H9 (cell line): ENCODE results near the gene MRPL39. TPM values are rescaled to one million over a fixed set of nuclear protein-coding genes. Genes with fewer than 3 reads are reported as not detected.

Experiments used
- DNase-seq: peaks from one replicate; pipeline ENCODE4 v3.0.0-alpha.2; 2017
- H2AFZ ChIP-seq: one replicate; pipeline ENCODE4 v1.6.1; 2013; ENCODE audit warnings: mild to moderate bottlenecking, low read length, control low read depth, moderate library complexity
- H2AK5ac ChIP-seq: 2 replicates; pipeline ENCODE4 v1.6.1; 2013; ENCODE audit warnings: low read length, control low read depth, mixed read lengths; ENCODE audit not compliant: insufficient read length
- H2BK120ac ChIP-seq: one replicate; pipeline ENCODE4 v1.6.1; 2013; ENCODE audit warnings: low read depth, mild to moderate bottlenecking, low read length, control low read depth, inconsistent platforms; ENCODE audit not compliant: poor library complexity, severe bottlenecking
- H2BK12ac ChIP-seq: 2 replicates; pipeline ENCODE4 v1.6.1; 2013; ENCODE audit warnings: low read length, control low read depth, mixed read lengths, low read depth; ENCODE audit not compliant: insufficient read length
- H2BK15ac ChIP-seq: 2 replicates; pipeline ENCODE4 v1.6.1; 2013; ENCODE audit warnings: low read depth, low read length, control low read depth
- H2BK20ac ChIP-seq: one replicate; pipeline ENCODE4 v1.6.1; 2013; ENCODE audit warnings: low read depth, mild to moderate bottlenecking, low read length, control low read depth, inconsistent platforms; ENCODE audit not compliant: poor library complexity, severe bottlenecking
- H2BK5ac ChIP-seq: 2 replicates; pipeline ENCODE4 v1.6.1; 2013; ENCODE audit warnings: low read length, control low read depth, mixed read lengths; ENCODE audit not compliant: insufficient read length
- H3K14ac ChIP-seq: 2 replicates; pipeline ENCODE4 v1.6.1; 2013; ENCODE audit warnings: low read length, control low read depth; ENCODE audit not compliant: insufficient read depth
- H3K18ac ChIP-seq: 2 replicates; pipeline ENCODE4 v1.6.1; 2013; ENCODE audit warnings: low read depth, mild to moderate bottlenecking, mixed read lengths, low read length, control low read depth; ENCODE audit not compliant: insufficient read length
- H3K23ac ChIP-seq: 2 replicates; pipeline ENCODE4 v1.6.1; 2013; ENCODE audit warnings: low read length, control low read depth, mixed read lengths, low read depth; ENCODE audit not compliant: insufficient read length
- H3K23me2 ChIP-seq: 2 replicates; pipeline ENCODE4 v1.6.1; 2013; ENCODE audit warnings: low read depth, mild to moderate bottlenecking, mixed read lengths, low read length, control low read depth; ENCODE audit not compliant: insufficient read length, poor library complexity, severe bottlenecking
- H3K27ac ChIP-seq: 2 replicates; pipeline ENCODE4 v1.5.1; 2013; ENCODE audit warnings: low read length, control low read depth, mixed read lengths, low read depth; ENCODE audit not compliant: insufficient read length
- H3K27me3 ChIP-seq: 2 replicates; pipeline ENCODE4 v1.6.1; 2013; ENCODE audit warnings: low read length, control low read depth, inconsistent platforms; ENCODE audit not compliant: insufficient read depth
- H3K4ac ChIP-seq: 2 replicates; pipeline ENCODE4 v1.6.1; 2013; ENCODE audit warnings: low read depth, mild to moderate bottlenecking, control low read depth, inconsistent platforms, low read length, moderate library complexity
- H3K4me1 ChIP-seq: 2 replicates; pipeline ENCODE4 v1.6.1; 2013; ENCODE audit warnings: low read length, control low read depth, inconsistent platforms; ENCODE audit not compliant: insufficient read depth
- H3K4me2 ChIP-seq: 2 replicates; pipeline ENCODE4 v1.6.1; 2013; ENCODE audit warnings: low read length, control low read depth, mixed read lengths; ENCODE audit not compliant: insufficient read length, insufficient read depth
- H3K56ac ChIP-seq: 2 replicates; pipeline ENCODE4 v1.6.1; 2013; ENCODE audit warnings: low read depth, mild to moderate bottlenecking, mixed read lengths, low read length, control low read depth; ENCODE audit not compliant: insufficient read length
- H3K79me1 ChIP-seq: 2 replicates; pipeline ENCODE4 v1.6.1; 2013; ENCODE audit warnings: low read depth, mild to moderate bottlenecking, moderate library complexity, low read length, control low read depth, inconsistent platforms; ENCODE audit not compliant: insufficient read depth, poor library complexity, severe bottlenecking
- H3K79me2 ChIP-seq: 2 replicates; pipeline ENCODE4 v1.6.1; 2013; ENCODE audit warnings: low read length, control low read depth, inconsistent platforms; ENCODE audit not compliant: insufficient read depth
- H3K9ac ChIP-seq: 2 replicates; pipeline ENCODE4 v1.6.1; 2013; ENCODE audit warnings: low read length, control low read depth, mixed read lengths; ENCODE audit not compliant: insufficient read length; ENCODE audit errors: extremely low read depth
- H3K9me3 ChIP-seq: one replicate; pipeline ENCODE4 v1.6.1; 2013; ENCODE audit warnings: low read depth, low read length, inconsistent platforms; ENCODE audit not compliant: control insufficient read depth
- H3T11ph ChIP-seq: one replicate; pipeline ENCODE4 v1.6.1; 2013; ENCODE audit warnings: mild to moderate bottlenecking, low read length, control low read depth, inconsistent platforms
- H4K20me1 ChIP-seq: one replicate; pipeline ENCODE4 v1.6.1; 2013; ENCODE audit not compliant: control insufficient read depth, insufficient read length, insufficient read depth
- H4K5ac ChIP-seq: 2 replicates; pipeline ENCODE4 v1.6.1; 2013; ENCODE audit warnings: low read depth, mild to moderate bottlenecking, mixed read lengths, low read length, control low read depth; ENCODE audit not compliant: insufficient read length
- H4K8ac ChIP-seq: replicated peaks from 2 replicates; pipeline ENCODE4 v1.6.1; 2013; ENCODE audit warnings: low read length, control low read depth, mixed read lengths, low read depth; ENCODE audit not compliant: insufficient read length
- H4K91ac ChIP-seq: 2 replicates; pipeline ENCODE4 v1.6.1; 2013; ENCODE audit warnings: low read depth, mild to moderate bottlenecking, moderate library complexity, mixed read lengths, low read length, control low read depth; ENCODE audit not compliant: insufficient read length
- H3K27ac Mint-ChIP-seq, 3 experiments: 2 replicates in 2 of 3; 3 replicates in 1 of 3; pipeline ENCODE4 v1.8.0; 2020 to 2021; ENCODE audit warnings: mixed read lengths in 3 of 3, mild to moderate bottlenecking in 1 of 3, moderate library complexity in 1 of 3
- H3K27me3 Mint-ChIP-seq: 2 replicates; pipeline ENCODE4 v1.8.0; 2021; ENCODE audit warnings: low read depth, mild to moderate bottlenecking, moderate library complexity, mixed read lengths
- H3K36me3 Mint-ChIP-seq, 3 experiments: 2 replicates in 2 of 3; 3 replicates in 1 of 3; pipeline ENCODE4 v1.8.0; 2020 to 2021; ENCODE audit warnings: low read depth in 3 of 3, mixed read lengths in 3 of 3; ENCODE audit not compliant: insufficient read depth in 1 of 3
- H3K4me1 Mint-ChIP-seq, 2 experiments: 2 replicates each; pipeline ENCODE4 v1.8.0; 2020; ENCODE audit warnings: mixed read lengths in 2 of 2
- H3K4me3 Mint-ChIP-seq, 2 experiments: 2 replicates in 1 of 2; 3 replicates in 1 of 2; pipeline ENCODE4 v1.8.0; 2020 to 2021; ENCODE audit warnings: mild to moderate bottlenecking in 2 of 2, mixed read lengths in 2 of 2, moderate library complexity in 1 of 2
- H3K9me3 Mint-ChIP-seq, 2 experiments: 2 replicates in 1 of 2; 3 replicates in 1 of 2; pipeline ENCODE4 v1.8.0; 2020; ENCODE audit warnings: mild to moderate bottlenecking in 2 of 2, mixed read lengths in 2 of 2, moderate library complexity in 1 of 2
- CTCF ChIP-seq: fragments of 200-600 bp; sonication (generic); conservative IDR thresholded peaks from 3 replicates; pipeline ENCODE4 v1.8.0; 2021; ENCODE audit warnings: antibody characterized with exemption, mild to moderate bottlenecking
- WGBS: extraction: QIAGEN DNeasy Blood & Tissue Kit; methylation state at CpG from one replicate; pipeline ENCODE4 v1.1.7; 2013; ENCODE audit warnings: missing lambda C conversion rate, low lambda C conversion rate, mixed read lengths; ENCODE audit not compliant: insufficient read length; ENCODE audit errors: extremely low coverage; 5-methylcytosine and 5-hydroxymethylcytosine counted together
- total RNA-seq: library from RNA; stranded (reverse); gene quantifications from 2 replicates; pipeline ENCODE4 v1.2.1, GENCODE V29; 2021

Gene MRPL39
- total RNA-seq, 1 experiment from 2014 or later: 58.8 TPM

- Mint-ChIP-seq H3K4me3 (no peak overlapping the region), H3K9me3 (no peaks in the 10 kb centered on the region), H3K4me1 (peaks cover 9 to 14% of the 10 kb centered on the region in 2 experiments), H3K36me3 (no peaks in the 10 kb centered on the region), H3K27ac (no peak overlapping the region), H3K27me3 (no peaks in the 10 kb centered on the region)
- H3K18ac ChIP-seq: no peak overlapping the region
- H3K79me2 ChIP-seq: no peaks in the 10 kb centered on the region
- H3K9ac ChIP-seq: no peak overlapping the region
- no peak overlapping the region for H2AK5ac ChIP-seq
- no peak overlapping the region for H3T11ph ChIP-seq
- no peak overlapping the region for H3K23ac ChIP-seq
- H3K9me3 ChIP-seq: no peaks in the 10 kb centered on the region
- no peak overlapping the region for H2AFZ ChIP-seq
- no peak overlapping the region for H3K56ac ChIP-seq
- no peak for TF ChIP-seq CTCF
- H4K20me1 ChIP-seq: no peaks in the 10 kb centered on the region
- no peak overlapping the region for H4K5ac ChIP-seq
- H3K23me2 ChIP-seq: no peaks in the 10 kb centered on the region
- no peak overlapping the region for H2BK20ac ChIP-seq
- DNase-seq: no peak
- H3K27me3 ChIP-seq: no peaks in the 10 kb centered on the region
- H3K27ac ChIP-seq: no peak overlapping the region
- no peak overlapping the region for H3K14ac ChIP-seq
- H2BK12ac ChIP-seq: no peak overlapping the region
- no peak overlapping the region for H2BK15ac ChIP-seq
- H3K4ac ChIP-seq: no peak overlapping the region
- H2BK5ac ChIP-seq: no peak overlapping the region
- no peak overlapping the region for H4K8ac ChIP-seq
- no peak overlapping the region for H3K4me2 ChIP-seq
- H2BK120ac ChIP-seq: no peak overlapping the region
- WGBS: no CpG with 5 or more reads among the region's 1 CpG
- no peaks in the 10 kb centered on the region; the same call in 1 of the 2 replicates for H3K4me1 ChIP-seq
- no peak overlapping the region for H4K91ac ChIP-seq
- no peaks in the 10 kb centered on the region for H3K79me1 ChIP-seq
Measured at GRCh38 chr21:25571726-25572121, 35.6 kb downstream of the MRPL39 start.
